G401.6 (cell line): Measurements from ENCODE around the gene PRKCQ.
"Not testable (repeated sequence)": the region's sequence is repeated elsewhere in the genome, so short reads cannot be mapped to it uniquely, and the experiment has no call there.

Experiments used
- FAIRE-seq: peaks from 2 replicates; lab custom pipeline; 2012; peaks lifted over from hg19 to GRCh38; lab: Jason Lieb, UNC

Gene PRKCQ

DNA sequence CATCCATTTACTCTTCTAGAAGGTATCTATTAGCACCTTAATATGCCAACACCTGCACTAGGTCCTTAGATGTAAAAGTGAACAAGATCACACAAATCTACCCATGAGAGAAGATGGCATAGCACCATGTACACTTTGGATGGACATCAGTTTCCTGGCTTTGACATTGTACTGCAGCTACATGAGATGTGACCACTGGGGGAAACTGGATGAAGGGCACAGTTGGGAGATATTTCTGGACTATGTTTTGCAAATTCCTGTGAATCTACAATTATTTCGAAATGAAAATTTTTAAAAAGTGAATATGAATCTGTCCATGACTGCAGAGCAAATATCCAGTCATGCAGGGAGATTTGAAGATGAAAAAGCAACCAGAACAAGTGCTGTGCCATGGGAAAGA, 124.5 kb downstream of the PRKCQ start:
- no peak for FAIRE-seq

DNA sequence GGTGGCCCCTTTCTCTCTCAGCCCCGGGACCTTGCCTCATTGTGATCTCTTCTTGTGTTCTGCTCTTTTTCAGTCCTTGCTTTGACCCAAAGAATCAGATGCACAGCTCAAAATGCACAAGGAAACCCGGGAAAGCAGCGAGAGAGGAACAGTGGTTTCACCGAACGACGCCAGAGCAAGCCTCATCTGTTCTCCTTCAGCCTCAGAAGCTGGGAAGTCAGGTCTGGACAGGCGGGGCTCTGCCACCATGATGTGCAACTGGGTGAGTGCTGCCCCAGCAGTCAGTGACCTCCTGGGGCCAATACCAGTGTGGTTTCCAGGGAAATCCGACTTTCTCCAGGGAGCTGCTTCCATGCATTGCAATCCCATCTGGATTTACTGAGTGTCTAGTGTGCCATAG, 133.4 kb downstream of the PRKCQ start:
- FAIRE-seq = no peak

DNA sequence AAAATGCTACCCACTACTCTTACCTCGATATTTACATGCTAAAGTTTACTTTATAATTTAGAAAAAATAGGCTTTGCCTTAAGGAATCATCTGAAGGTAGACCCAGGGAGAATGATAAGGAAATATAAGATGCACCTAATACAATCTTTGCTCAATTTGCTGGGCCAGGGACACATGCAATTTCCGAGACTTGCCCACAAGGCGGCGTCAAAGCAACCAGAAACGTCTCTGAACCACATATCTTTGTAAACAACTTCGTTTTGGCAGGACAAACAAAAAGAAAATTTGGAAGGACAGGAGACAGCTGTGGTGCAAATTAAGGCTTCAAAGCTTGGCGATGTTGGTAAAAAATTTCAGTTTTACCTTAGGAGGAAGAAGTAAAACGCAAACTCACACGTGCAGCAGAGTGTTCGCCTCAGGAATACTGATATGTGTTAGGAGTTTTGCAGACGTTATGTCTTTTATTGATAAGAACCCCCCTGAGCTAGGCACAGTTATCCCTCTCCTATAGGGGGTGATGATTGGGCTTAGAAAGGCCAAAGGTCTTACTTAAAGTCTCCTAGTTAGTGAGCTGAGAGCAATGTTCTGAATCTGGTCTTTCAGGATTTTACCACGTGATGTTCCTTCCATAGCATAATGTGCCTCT, 134.3 kb downstream of the PRKCQ start:
- no peak for FAIRE-seq

DNA sequence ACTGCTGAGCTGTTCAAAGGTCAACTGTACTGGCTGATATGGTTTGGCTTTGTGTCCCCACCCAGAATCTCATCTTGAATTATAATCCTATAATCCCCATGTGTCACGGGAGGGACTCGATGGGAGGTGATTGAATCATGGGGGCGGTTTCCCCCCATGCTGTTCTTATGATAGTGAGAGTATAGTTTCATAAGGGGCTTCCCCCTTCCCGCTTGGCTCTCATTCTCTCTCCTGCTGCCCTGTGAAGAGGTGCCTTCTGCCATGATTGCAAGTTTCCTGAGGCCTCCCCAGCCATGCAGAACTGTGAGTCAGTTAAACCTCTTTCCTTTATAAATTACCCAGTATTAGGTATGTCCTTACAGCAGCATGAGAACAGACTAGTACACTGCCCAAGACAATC, 140.2 kb downstream of the PRKCQ start:
- FAIRE-seq = not testable (repeated sequence)

DNA sequence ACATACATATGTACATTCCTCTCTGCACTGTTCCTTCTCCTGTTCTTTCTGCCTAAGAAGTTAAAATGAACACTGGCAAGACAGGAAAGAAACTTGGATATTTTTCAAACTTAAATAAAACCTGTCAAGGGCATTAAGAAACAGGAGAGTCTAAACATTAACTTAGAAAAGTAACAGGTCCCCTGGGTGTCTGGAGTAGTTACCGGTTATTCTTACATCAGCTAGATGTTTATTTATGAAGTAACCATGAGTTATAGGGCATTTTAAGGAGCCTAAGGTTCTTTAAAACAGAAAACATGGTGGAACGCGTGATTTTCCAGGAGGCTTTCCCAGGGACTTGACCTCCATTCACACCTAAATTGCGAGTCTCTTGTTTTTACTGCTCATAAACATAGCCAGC, 148.2 kb downstream of the PRKCQ start:
- FAIRE-seq = no peak

DNA sequence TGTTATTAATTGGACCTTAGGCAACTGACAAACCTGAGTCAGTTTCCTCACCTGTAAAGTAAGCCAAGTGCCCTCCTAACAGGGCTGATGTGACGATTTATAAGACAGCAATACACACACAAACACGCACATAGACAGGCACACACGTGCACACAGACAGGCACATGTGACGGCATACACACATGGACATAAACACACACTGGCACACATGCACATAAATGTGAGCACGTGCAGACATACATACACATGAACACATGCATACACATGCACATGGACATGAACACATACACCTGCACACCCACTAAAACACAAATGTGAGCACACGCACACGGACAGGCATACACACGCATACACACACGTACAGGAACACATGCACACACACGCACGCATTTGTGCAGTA, 148.9 kb downstream of the PRKCQ start:
- no peak for FAIRE-seq

DNA sequence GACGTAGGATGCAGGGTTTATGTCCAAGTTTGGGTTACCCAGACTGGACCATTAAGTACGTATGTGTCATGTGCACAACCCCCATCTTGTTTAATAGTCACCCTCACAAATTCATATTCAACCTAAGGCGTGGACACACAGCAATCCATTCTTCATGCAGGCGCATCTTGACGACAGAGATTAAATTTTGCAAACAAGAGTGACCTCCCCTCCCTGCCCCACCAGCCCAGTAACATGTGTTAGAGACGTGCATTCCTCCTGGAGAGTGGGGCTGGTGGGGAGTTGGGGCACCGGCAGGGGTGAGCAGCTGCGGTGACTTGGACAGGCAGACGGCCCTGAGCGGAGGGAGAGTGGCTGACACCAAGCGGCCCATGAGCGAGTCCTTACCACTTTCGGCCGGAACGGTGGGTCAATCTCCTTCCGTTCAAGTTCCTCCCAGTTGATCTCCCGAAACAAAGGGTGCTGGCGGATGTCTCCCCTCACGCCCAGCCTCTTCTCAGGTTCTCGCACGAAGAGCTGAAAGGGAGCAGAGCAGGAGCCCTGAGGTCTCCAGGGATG, 149.6 kb downstream of the PRKCQ start:
- no peak for FAIRE-seq

DNA sequence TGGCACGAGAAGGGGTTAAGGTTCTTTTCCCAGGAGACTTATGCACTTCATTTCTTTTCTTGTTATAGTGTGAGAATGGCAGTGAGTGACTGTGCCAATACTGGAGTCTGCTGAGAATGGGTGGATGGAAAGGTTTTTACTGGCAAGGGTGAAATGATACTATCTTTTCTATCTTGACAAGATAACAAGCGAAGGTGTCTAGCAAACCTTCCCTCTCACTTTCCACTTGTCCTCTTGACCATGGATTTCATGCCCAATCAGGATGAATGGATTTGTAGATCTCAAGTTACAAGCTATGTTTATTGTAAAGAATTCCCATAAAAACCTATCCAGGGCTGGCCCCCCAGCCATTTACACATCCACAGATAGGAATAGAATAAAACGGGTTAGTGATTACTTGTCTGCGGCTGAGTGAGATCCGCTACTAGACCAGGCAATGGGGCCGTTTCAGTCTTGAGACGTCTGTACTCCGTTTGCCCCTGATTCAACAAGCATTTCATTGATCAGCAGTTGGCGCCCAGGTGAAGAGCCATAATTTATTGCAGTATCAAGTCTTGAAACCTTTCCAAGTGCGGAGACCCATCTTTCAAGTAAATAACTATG, 152.6 kb downstream of the PRKCQ start:
- no peak for FAIRE-seq

DNA sequence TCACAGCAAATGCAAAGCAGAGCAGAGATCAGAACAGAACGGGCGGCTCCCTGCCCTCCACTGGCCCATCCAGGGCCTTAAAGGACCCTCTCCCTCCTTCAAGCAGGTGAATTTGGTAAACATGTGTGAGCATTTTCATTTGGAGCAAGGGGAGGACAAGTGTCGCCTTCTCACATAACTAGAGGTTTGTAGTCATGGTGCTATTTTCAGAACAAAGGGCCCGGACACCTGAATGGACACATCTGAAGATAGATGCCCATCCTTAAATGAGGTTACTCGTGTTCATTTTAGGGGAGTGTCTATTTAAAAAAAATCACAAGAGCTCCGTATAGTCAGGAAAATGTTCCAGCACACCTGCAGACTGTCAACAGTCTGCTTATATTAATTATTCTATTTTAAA, 153.8 kb downstream of the PRKCQ start:
- FAIRE-seq = no peak

DNA sequence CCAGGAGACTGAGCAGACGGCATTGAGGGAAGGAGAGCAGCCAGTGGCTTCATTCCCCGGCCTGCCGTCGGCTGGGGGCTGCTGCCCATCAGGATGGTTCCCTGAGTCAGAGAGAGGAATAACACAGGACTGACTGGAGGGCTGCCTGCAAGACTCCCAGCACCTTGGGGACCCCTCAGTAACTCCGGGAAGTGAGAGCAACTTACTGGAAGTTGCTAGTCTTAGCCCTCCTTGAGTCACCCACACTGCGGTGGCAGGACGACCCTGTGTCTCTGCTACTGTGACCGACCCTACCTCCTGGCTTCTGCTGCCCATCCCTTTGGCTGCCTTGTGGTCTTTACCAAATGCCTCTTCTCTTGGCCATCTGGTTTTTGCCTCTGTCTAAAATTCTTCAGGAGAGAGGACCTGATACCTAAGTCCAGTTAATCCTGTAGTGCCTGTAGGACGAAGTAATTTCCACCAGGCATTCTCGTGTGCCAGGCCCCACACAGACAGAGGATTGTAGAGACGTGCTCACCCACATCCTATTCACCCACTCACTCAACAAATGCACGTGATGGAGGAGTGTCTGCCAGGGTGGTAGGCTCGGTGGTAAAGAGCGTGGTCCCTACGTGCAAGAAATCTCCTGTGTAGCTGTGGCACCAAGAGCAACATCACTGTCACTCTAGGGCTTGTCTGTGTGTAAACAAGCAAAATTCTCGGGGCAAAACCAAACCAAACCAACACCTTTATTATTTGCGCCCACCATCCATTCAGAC, 156.5 kb downstream of the PRKCQ start:
- no peak for FAIRE-seq

DNA sequence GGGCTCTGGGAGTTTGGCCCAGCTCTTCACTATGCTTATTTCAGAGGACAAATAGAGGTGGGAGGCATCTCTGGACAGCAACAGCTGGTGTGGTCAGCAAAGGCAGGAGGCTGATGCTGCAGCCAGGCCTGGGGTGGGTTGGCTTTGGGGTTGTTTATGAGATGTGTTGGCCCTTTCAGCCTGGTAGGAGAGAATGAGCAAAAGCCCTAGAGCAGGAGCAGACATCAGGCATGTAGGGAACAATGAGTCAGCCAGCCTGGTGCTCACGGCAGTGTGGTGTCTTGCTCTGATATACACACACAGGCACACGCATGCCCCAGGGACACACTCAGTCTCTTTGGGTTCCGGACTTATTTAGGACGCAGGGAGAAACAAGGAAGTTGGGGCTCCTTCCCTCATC, 157.1 kb downstream of the PRKCQ start:
- FAIRE-seq = no peak

DNA sequence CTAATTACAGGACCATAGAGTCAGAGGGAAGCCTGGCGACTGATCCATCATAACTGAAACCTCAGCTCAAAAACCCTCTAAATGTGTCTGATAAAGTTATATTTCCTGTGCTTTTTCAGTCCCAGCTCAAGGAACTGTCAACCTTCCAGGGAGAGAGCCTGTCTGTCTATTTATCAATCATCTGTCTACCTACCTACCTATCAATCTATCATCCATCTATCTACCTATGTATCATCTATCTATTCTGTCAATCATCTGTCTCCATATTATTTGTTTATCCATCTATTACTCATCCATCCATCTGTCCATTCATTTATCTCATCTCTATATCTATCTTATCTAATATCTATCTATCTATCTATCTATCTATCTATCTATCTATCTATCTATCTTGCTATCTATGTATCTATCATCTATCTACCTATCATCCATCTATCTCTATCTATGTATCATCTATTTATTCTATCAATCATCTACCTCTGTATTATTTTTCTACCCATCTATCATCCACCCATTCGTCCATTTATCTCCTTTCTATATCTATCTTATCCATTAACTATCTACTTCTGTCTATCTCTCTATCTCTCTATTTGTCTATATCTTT, 161.4 kb downstream of the PRKCQ start:
- FAIRE-seq = no peak

DNA sequence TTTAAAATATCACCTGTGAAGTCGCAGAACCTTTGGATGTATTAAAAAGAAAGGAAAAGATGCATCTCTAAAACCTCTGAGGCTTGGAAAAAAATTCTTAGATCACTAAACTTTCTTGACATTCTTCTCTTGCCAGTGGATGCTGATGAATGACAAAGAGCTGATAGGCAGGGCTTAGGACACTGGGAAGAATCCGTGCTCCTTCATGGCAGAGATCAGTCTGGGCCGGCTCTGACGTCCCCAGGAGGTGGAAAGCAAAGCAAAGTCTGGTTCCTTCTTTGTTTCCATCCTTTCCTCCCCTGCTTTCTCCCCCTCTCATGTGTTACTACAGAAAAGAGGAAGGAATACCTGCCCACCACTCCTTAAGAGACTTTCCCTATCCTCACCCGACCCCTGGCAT, 161.9 kb downstream of the PRKCQ start:
- FAIRE-seq = no peak

DNA sequence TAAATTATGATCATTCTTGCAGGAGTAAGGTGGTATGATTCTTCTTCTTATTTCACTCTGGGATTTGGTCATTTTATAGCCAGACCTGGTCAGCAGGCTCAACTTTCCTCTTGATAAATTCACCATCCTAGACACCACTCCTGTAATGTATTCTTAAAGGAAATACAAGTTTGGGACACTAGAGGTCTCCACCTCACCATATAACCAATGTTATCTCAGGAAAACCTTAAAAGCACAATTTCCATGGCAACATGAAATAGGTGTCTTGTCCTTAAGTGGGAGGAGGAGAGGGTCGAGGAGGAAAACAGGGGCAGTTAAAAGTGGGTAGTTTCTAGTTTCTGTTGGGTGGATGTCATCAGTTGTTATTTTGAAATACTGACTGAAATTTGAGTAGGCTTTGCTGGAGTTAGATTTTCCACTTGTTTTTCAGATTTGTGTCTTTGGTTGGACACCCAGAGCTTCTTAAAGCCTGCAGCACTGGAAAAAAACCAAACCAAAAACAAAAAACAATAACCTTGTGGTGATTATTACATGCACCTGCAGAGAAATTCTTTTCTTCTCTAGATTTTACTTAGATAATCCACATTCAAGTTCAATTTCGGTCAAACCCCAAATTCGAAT, 163.1 kb downstream of the PRKCQ start:
- FAIRE-seq = peak; percentile 70

DNA sequence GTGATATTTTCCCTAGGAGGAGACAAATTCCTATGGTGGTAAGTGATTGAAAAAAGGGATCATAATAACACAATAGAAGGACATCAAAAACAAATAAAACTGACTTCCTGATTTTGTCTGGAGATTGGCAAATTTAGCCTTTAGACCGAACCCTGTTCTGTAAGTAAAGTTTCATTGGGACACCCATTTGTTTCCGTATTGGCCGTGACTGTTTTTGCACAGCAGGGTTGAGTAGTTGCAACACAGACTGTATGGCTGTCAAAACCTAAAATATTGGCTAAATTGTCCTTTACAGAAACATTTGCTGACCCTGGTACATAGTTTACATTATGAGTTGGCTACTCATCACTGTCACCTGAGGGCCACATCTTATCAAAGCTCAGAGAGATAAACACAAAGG, 168.6 kb downstream of the PRKCQ start:
- FAIRE-seq = no peak

DNA sequence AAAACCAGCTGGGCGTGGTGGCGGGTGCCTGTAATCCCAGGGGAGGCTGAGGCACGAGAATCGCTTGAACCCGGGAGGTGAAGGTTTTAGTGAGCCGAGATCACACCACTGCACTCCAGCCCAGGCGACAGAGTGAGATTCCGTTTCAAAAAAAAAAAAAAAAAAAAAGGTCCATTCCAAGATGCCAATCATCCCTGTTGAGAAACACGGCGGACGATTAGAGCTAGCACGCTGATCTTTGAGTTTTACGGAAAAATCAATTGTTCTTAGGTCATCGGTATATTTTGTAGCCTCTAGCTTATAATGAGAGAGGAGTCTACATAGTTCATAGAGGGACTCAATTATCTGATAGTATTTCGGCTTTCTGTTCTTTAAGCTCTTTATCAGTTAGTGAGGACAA, 169.2 kb downstream of the PRKCQ start:
- no peak for FAIRE-seq

DNA sequence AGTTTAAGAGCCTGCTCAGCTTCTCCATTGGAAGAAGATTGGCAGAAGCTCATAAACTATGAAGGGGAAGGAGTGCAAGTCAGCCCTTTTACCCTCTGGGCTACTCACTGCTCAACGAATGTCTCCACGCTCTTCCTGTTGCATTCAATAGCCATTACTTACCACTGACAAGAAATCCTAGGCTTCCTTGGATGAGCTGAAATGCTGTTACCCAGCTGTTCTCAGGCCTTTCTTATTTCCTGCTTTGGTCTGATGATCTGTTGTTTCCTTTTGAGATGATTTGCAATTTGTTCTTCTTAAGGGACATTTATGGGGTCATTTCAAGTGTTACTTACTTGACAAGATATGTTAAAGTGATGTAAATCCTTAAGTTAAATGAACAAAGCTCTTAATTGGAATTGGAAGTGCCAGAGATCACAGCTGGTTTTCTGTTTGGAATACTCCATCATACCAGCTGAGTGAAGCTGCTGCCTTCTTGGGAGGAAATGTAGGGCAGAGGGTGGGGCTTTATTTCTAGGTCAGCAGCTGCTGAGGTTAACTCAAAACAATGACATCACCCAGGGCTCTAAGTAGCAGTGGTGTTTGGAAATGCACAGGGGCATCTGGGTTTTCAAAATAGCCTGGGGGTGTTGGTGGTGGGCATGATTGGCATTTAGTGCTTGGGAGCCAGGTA, 170.0 kb downstream of the PRKCQ start:
- no peak for FAIRE-seq

DNA sequence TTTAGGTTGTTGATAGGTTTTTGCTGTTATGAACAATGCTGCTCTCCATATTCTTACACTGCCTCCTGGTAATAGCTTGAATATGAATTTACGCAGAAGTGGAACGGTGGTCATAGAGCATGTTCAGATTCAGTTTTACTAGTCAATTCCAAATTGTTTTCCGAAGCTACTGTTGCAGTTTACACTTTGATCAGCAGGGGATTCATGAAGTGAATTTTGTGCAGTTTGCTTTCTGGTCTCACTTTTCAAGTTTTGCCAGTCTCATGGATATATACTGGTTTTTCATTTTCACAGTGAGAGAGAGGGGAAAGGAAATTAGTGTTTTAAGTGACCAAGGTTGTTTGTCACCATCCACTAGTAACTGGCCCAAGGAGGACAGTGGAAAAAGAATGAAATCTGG, 171.3 kb downstream of the PRKCQ start:
- no peak for FAIRE-seq

DNA sequence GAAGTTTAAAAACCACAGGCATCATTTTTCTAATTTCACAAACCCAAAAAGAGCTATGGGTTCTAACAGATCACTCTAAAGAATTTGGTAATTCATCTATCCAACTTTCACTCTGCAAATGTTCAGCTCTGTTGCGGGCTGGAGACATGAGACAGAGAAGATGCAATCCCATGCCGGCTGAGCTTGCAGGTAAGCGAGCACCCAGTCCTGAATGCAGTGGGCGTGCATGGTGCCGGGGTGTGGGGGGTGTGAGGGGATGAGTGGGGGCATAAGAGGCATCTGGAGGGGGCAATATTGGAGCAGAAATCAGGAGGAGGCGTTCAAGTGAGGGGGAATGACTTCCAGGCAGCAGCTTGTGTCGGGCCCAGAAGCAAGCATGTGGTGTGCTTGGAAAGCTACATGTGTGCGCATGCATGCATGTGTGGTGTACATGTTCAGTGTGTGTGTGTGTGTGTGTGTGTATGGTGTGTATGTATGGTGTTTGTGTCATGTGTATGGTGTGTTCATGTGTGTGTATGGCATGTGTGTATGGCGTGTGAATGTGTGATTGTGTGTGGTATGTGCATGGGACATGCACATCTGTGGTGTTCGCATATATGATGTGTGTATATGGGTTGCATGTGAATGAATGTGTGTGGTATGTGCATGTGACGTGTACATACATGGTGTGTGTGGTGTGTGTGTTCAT, 172.9 kb downstream of the PRKCQ start:
- no peak for FAIRE-seq

DNA sequence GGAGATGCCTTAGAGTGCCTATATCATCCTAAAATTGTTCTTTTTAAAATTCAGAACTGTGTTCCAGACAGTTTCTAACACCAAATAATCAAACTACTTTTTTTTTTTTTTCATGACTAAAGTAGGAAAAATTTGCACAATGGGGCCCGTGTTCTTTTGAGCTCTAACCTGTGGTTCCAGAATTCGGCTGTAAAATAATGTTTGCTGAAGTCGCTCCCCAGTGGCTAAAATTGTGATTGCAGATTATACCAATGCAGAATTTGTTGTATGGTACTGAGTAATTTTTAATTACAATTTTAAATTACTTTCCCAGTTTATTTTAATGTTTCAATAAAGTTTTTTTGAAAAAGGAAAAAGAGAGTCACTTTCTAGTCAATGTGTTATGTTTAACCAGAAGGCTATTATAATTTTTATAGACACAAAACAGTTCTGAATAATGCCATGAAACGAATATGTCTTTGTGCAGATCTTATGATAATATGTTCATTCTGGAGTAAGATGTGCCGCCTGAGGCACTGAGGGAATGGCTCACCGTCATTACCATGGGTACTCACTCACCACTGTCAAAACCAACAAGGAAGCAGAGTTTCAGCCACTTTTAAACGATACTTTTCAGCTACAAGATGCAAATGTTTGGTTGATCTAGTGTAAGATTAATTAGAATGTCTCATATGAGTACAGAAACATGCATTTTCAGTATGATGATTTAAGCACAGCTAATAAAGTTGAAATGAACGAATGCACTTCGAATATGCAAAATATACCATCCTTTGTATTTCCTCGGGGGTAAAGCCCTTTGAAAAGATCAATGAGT, 173.6 kb downstream of the PRKCQ start:
- FAIRE-seq = peak; percentile 82

DNA sequence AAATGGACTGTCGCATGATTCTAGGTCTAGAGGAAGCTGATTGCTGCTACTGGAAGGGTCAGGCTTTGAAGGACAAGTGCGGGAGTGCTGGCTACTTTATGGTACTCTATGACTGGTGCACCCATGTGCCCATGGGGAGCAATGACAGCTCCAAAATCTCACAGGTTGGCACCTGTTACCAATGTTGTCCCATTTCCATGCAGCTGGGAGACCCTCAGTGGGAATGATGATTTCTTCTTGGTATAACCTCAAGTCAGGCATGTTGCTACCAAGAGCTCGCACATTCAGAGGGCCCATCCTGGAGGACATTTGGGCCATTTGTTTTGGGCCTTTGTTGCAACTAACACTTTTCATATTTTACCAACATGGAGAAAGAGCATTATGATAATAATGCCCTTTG, 174.4 kb downstream of the PRKCQ start:
- no peak for FAIRE-seq
